Mesothelial cell of epicardium (in vitro differentiated cells): Measurements from ENCODE around the gene MALT1. TPM values are rescaled to one million over a fixed set of nuclear protein-coding genes. Genes with fewer than 3 reads are reported as not detected.
"Not testable (repeated sequence)": the region's sequence is repeated elsewhere in the genome, so short reads cannot be mapped to it uniquely, and the experiment has no call there.

Source experiments
- DNase-seq, 2 experiments: peaks; one replicate each; pipeline ENCODE4 v3.0.0; 2021; ENCODE audit warnings: low spot score in 2 of 2; ENCODE audit not compliant: unreplicated experiment in 2 of 2
- H3K27ac Mint-ChIP-seq: 2 replicates; pipeline ENCODE4 v1.8.0; 2021; ENCODE audit warnings: mixed read lengths
- H3K27me3 Mint-ChIP-seq: 2 replicates; pipeline ENCODE4 v1.8.0; 2021; ENCODE audit warnings: low read depth, mixed read lengths
- H3K36me3 Mint-ChIP-seq: 2 replicates; pipeline ENCODE4 v1.8.0; 2021; ENCODE audit warnings: mixed read lengths
- H3K4me1 Mint-ChIP-seq: 2 replicates; pipeline ENCODE4 v1.8.0; 2021; ENCODE audit warnings: mixed read lengths
- H3K4me3 Mint-ChIP-seq: 2 replicates; pipeline ENCODE4 v1.8.0; 2021; ENCODE audit warnings: mild to moderate bottlenecking, moderate library complexity, mixed read lengths
- H3K9me3 Mint-ChIP-seq: 2 replicates; pipeline ENCODE4 v1.8.0; 2021; ENCODE audit warnings: mixed read lengths
- CTCF ChIP-seq: fragments of 200-600 bp; sonication (generic); IDR thresholded peaks from one replicate; pipeline ENCODE4 v1.5.0; 2021; ENCODE audit warnings: antibody characterized with exemption; ENCODE audit not compliant: unreplicated experiment
- total RNA-seq: library from RNA; stranded (reverse); gene quantifications from 3 replicates; pipeline ENCODE4 v1.2.1, GENCODE V29; 2021

MALT1 gene
- total RNA-seq, 1 donor from 2014 or later = 25.3 TPM

- H3K27ac Mint-ChIP-seq = no peak overlapping the region
- no peak overlapping the region for H3K4me3 Mint-ChIP-seq
- H3K36me3 Mint-ChIP-seq = peaks cover 4% of the 10 kb centered on the region
- TF ChIP-seq CTCF = no peak
- H3K27me3 Mint-ChIP-seq = no peaks in the 10 kb centered on the region
- H3K9me3 Mint-ChIP-seq = peaks cover 19% of the 10 kb centered on the region
- DNase-seq = no peak
- no peaks in the 10 kb centered on the region for H3K4me1 Mint-ChIP-seq
Observed at GRCh38 chr18:58649966-58650816, 21.1 kb upstream of the MALT1 start.

GRCh38 chr18:58650830-58651229 lies 20.4 kb upstream of the MALT1 start:
- not testable (repeated sequence) for H3K27ac Mint-ChIP-seq, H3K4me1 Mint-ChIP-seq, DNase-seq, H3K27me3 Mint-ChIP-seq, H3K36me3 Mint-ChIP-seq, H3K4me3 Mint-ChIP-seq
- H3K9me3 Mint-ChIP-seq = peaks cover 19% of the 10 kb centered on the region

- H3K36me3 Mint-ChIP-seq, H3K4me1 Mint-ChIP-seq, H3K27me3 Mint-ChIP-seq, DNase-seq, H3K27ac Mint-ChIP-seq, H3K4me3 Mint-ChIP-seq: not testable (repeated sequence)
- H3K9me3 Mint-ChIP-seq = peaks cover 25% of the 10 kb centered on the region
Observed at GRCh38 chr18:58653144-58653722, 18.0 kb upstream of the MALT1 start.

- Mint-ChIP-seq H3K27me3 (no peaks in the 10 kb centered on the region), H3K36me3 (peaks cover 4% of the 10 kb centered on the region), H3K4me3 (no peak overlapping the region), H3K4me1 (no peaks in the 10 kb centered on the region), H3K27ac (no peak overlapping the region), H3K9me3 (peaks cover 25% of the 10 kb centered on the region)
- no peak for DNase-seq
- TF ChIP-seq CTCF = no peak
Observed at GRCh38 chr18:58653814-58654509, 17.3 kb upstream of the MALT1 start.

- TF ChIP-seq CTCF = no peak
- no peak overlapping the region for H3K4me3 Mint-ChIP-seq
- no peaks in the 10 kb centered on the region for H3K4me1 Mint-ChIP-seq
- no peak for DNase-seq
- no peak overlapping the region for H3K27ac Mint-ChIP-seq
- peaks cover 4% of the 10 kb centered on the region for H3K36me3 Mint-ChIP-seq
- H3K9me3 Mint-ChIP-seq = peaks cover 25% of the 10 kb centered on the region
- H3K27me3 Mint-ChIP-seq = no peaks in the 10 kb centered on the region
Observed at GRCh38 chr18:58654896-58655614, 16.2 kb upstream of the MALT1 start.

- Mint-ChIP-seq H3K36me3 (peaks cover 4% of the 10 kb centered on the region), H3K27me3 (no peaks in the 10 kb centered on the region), H3K4me3 (no peak overlapping the region), H3K27ac (no peak overlapping the region), H3K4me1 (no peaks in the 10 kb centered on the region), H3K9me3 (peaks cover 25% of the 10 kb centered on the region)
- no peak for TF ChIP-seq CTCF
- DNase-seq = no peak
Observed at GRCh38 chr18:58657081-58657480, 14.2 kb upstream of the MALT1 start.
